ENCODE measurements around the gene PER1. TPM values are rescaled to one million over a fixed set of nuclear protein-coding genes. Genes with fewer than 3 reads are reported as not detected.

Gene PER1
- total RNA-seq, 4 donors from 2014 or later, result 55.9 to 211 (median 109) TPM

DNA sequence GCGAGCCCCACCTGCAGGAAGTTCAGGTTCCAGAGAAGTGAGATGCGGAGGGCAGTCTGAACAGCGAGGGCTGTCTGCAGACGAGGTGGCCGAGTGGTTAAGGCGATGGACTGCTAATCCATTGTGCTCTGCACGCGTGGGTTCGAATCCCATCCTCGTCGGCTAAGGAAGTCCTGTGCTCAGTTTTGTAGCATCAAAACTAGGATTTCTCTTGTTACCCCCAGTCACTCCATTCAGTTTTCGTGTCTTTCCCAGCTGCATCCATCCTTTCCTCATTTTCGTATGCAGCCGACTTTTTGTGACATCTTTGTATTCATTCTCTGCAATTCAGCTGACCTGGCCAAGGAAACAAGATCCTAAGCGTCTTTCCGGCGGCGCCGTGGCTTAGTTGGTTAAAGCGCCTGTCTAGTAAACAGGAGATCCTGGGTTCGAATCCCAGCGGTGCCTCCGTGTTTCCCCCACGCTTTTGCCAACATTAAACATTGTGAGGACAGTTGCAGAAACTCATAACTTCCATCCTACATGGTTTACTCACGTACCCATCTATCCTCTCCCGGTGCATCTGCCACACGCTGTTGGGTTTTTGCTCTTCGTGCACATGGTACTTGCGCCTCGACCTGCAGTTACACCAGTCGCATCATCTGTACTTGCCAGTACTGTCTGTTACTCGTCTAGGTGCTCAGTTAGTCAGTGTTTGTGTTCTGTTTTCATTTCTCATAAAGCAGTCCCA lies 34.7 kb upstream of the PER1 start:
- intact Hi-C loops (cut with DNase I; ENCODE audit: low total_unique reads), result loop anchor here (2.0 to 10.0 kb wide), 2 partner anchors 36 to 62 kb away; partner anchors contain the start of gene HES7
- peak overlapping the region in 3 of 4 donors; percentile 60 to 75 (median 61) for H3K4me3 ChIP-seq
- H3K4me1 ChIP-seq, result peaks cover 23 to 33% (median 30%) of the 10 kb centered on the region in 4 donors
- peak; percentile 96 for DNase-seq
- H3K27me3 ChIP-seq, result no peaks in the 10 kb centered on the region
- no peaks in the 10 kb centered on the region for H3K9me3 ChIP-seq
- no peaks in the 10 kb centered on the region for H3K36me3 ChIP-seq
- no peak for TF ChIP-seq EP300 (IDR thresholded peaks at IDR 0.05; ENCODE audit: low read depth)
- TF ChIP-seq CTCF (IDR thresholded peaks at IDR 0.05), result peak in 4 of 5 experiments; percentile 22 to 46 (median 32)
- peak in 2 of 3 donors; percentile 6 to 44 for TF ChIP-seq POLR2AphosphoS5 (IDR thresholded peaks at IDR 0.05)
- 0% methylated on average over 5 to 32 of the region's 32 CpGs for WGBS, 2 donors (ENCODE audit: low coverage in 1 of 2)
- in situ Hi-C loops (cut with MboI; ENCODE audit: low pct_ligation_motif_present in 1 of 4, low pct_unique_long_range_greater_than_20kb in 1 of 4, low sequenced_read_pairs in 3 of 4), result no loop called here
- H3K27ac ChIP-seq, result peak overlapping the region; percentile 95 to 96 (median 96)

DNA sequence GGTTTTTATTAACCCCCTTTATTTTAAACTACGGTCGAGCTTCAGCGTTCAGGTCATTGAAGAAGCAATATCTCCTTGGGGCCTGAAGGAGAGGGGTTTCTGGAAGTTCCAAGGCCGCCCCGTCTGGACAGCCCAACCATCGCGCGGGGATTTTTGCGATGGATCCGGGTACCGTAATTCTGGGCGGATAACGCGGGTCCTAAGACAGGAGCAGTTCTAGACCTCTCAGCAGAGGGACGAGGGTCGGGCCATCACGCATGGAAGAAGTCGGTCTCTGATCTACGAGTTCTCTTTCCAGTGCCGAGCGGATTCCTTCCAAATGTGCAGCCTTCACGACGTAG lies 34.2 kb upstream of the PER1 start:
- Histone ChIP-seq H3K27me3 (no peaks in the 10 kb centered on the region), H3K9me3 (no peaks in the 10 kb centered on the region), H3K27ac (peak overlapping the region; percentile 95 to 96 (median 96)), H3K4me3 (peak overlapping the region; percentile 45 to 75 (median 60)), H3K4me1 (peaks cover 20 to 28% (median 25%) of the 10 kb centered on the region in 4 donors), H3K36me3 (no peaks in the 10 kb centered on the region)
- 0% methylated on average over 1 to 23 of the region's 23 CpGs for WGBS, 2 donors (ENCODE audit: low coverage in 1 of 2)
- DNase-seq, result no peak
- TF ChIP-seq CTCF (IDR thresholded peaks at IDR 0.05) (peak in 1 of 5 experiments; percentile 14), POLR2A (IDR thresholded peaks at IDR 0.05) (no peak)
- intact Hi-C loops (cut with DNase I; ENCODE audit: low total_unique reads), result loop anchor here (2.0 to 10.0 kb wide), 2 partner anchors 36 to 62 kb away; partner anchors contain the start of gene HES7
- in situ Hi-C loops (cut with MboI; ENCODE audit: low pct_ligation_motif_present in 1 of 4, low pct_unique_long_range_greater_than_20kb in 1 of 4, low sequenced_read_pairs in 3 of 4), result no loop called here

DNA sequence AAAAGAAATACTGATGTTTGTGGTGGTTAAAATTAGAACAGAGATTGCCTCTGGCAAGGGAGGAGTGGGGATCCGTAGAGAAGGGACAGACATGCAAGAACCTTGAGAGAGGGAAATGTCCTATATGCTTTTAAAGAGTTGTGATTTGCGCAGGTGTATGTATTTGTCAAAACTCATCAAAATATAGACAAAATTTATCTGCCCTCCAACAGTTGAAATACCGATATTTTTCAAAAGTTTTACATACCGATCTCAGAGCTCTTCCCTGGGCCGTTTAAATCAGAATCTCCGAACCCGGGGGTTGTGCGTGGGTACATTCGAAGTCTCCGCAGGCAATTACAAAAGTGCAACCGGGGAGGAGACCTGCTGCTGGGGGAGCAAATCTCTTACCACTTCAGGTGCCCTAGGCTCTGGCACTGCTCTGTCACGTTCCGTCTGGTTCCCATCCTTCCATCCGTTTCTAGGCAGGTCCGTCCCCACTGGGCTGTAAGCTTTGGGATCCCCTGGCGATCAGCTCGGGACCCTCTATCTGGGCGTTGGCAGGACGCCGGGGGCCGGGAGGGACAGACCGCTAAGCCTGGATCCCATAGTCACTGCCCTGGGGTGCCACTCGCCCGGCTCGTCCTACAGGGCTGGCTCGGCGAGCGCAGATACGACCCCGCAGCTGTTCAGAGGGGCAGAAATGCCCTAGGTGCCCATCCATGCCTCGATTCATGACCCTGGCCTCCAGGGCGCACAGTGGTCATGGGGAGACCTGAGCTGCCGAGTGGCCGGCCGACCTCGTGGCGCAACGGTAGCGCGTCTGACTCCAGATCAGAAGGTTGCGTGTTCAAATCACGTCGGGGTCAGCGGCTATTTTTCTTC lies 33.6 kb upstream of the PER1 start:
- TF ChIP-seq POLR2A (IDR thresholded peaks at IDR 0.05), result peak; percentile 80
- peak; percentile 59 to 77 (median 65) for TF ChIP-seq POLR2AphosphoS5 (IDR thresholded peaks at IDR 0.05)
- TF ChIP-seq CTCF (IDR thresholded peaks at IDR 0.05), result no peak
- intact Hi-C loops (cut with DNase I; ENCODE audit: low total_unique reads) (loop anchor here (2.0 to 10.0 kb wide), 2 partner anchors 37 to 61 kb away; partner anchors contain the start of gene HES7), in situ Hi-C loops (cut with MboI; ENCODE audit: low pct_ligation_motif_present in 1 of 4, low pct_unique_long_range_greater_than_20kb in 1 of 4, low sequenced_read_pairs in 3 of 4) (no loop called here)
- peaks cover 17 to 26% (median 21%) of the 10 kb centered on the region in 4 donors for H3K4me1 ChIP-seq
- H3K27me3 ChIP-seq, result no peaks in the 10 kb centered on the region
- WGBS, 2 donors (ENCODE audit: low coverage in 1 of 2), result 0% methylated on average over 3 to 42 of the region's 44 CpGs
- peak; percentile 94 for DNase-seq
- no peaks in the 10 kb centered on the region for H3K9me3 ChIP-seq
- H3K4me3 ChIP-seq, result peak overlapping the region; percentile 45 to 75 (median 60)
- H3K27ac ChIP-seq, result peak overlapping the region; percentile 95 to 96 (median 96)
- no peaks in the 10 kb centered on the region for H3K36me3 ChIP-seq

All from transverse colon (tissue), 4 donors.